ENCODE data around the gene FFAR3. TPM values are rescaled to one million over a fixed set of nuclear protein-coding genes. Genes with fewer than 3 reads are reported as not detected.

Gene FFAR3
- polyA plus RNA-seq, 1 donor (not counting 4 experiments of a cell fraction or from before 2014, with no cell fraction given): not detected

DNA sequence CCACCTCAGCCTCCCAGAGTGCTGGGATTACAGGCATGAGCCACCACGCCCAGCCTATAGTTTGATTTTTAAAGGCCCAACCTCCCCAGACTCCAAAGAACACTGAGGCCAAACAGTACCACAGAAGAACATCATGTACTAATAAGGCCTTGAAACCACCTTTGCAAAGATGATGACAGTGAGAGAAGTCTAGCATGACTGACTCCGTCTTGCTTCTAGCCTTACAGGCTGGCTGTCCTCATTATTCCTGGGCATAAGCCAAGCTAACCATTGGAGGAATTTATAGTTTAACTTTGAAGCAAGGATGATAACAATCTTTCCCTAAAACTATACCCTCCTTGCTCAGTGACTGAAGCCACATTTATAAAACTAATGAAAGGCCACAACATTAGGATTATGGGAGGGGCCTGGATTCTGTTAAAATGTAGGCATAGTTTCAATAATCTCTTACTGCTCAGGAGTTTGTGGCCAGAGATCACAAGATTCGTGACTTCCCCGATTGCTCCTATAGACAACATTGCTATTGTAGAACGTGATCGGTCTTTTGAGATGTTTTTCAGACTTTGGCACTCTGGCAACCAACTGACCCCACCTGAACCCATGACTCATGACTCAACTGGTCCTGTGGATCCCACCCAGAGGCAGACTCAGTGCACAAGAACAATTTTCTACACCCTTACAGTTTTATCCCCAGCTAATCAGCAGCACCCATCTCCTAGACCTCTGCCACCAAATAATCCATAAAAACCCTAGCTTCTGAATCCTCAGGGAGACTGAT lies 30.2 kb downstream of the FFAR3 start:
- Histone ChIP-seq H3K4me1 (ENCODE audit: control insufficient read depth, extremely low read depth, insufficient read depth, low read length) (no peaks in the 10 kb centered on the region), H4K20me1 (ENCODE audit: control insufficient read depth, extremely low read depth, insufficient read depth, low read length) (no peaks in the 10 kb centered on the region), H3K9ac (ENCODE audit: control insufficient read depth, extremely low read depth, insufficient read depth, low read length) (no peak overlapping the region), H2AFZ (ENCODE audit: control insufficient read depth, low read length) (no peak overlapping the region), H3K27ac (ENCODE audit: control insufficient read depth, insufficient read depth, low read length) (no peak overlapping the region), H3K9me1 (ENCODE audit: control insufficient read depth, extremely low read depth, insufficient read depth, low read length) (no peaks in the 10 kb centered on the region), H3K4me3 (ENCODE audit: control insufficient read depth in 2 of 3, extremely low read depth in 1 of 3, insufficient read depth in 2 of 3, low read depth in 1 of 3, low read length in 3 of 3) (no peak overlapping the region), H3K9me3 (ENCODE audit: control insufficient read depth, low read depth, low read length) (peaks cover 3% of the 10 kb centered on the region), H3K79me2 (ENCODE audit: control insufficient read depth, insufficient read depth, low read length) (no peaks in the 10 kb centered on the region), H3K36me3 (ENCODE audit: control insufficient read depth in 2 of 2, extremely low read depth in 1 of 2, insufficient read depth in 2 of 2, low read length in 2 of 2) (no peaks in the 10 kb centered on the region), H3K27me3 (ENCODE audit: control insufficient read depth, extremely low read depth, insufficient read depth, low read length) (peaks cover 3% of the 10 kb centered on the region), H3K4me2 (ENCODE audit: control insufficient read depth, extremely low read depth, insufficient read depth, low read depth, low read length) (no peak overlapping the region)
- TF ChIP-seq EZH2 (IDR thresholded peaks at IDR 0.05; ENCODE audit: low read length): no peak
- TF ChIP-seq, protein P1, sequence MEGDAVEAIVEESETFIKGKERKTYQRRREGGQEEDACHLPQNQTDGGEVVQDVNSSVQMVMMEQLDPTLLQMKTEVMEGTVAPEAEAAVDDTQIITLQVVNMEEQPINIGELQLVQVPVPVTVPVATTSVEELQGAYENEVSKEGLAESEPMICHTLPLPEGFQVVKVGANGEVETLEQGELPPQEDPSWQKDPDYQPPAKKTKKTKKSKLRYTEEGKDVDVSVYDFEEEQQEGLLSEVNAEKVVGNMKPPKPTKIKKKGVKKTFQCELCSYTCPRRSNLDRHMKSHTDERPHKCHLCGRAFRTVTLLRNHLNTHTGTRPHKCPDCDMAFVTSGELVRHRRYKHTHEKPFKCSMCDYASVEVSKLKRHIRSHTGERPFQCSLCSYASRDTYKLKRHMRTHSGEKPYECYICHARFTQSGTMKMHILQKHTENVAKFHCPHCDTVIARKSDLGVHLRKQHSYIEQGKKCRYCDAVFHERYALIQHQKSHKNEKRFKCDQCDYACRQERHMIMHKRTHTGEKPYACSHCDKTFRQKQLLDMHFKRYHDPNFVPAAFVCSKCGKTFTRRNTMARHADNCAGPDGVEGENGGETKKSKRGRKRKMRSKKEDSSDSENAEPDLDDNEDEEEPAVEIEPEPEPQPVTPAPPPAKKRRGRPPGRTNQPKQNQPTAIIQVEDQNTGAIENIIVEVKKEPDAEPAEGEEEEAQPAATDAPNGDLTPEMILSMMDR (optimal IDR thresholded peaks at IDR 0.05 in 1 of 3, IDR thresholded peaks at IDR 0.05 in 1 of 3, conservative IDR thresholded peaks at IDR 0.05 in 1 of 3; ENCODE audit: extremely low read depth in 1 of 3, insufficient read depth in 2 of 3, low read length in 3 of 3): no peak
- dilution Hi-C loops (cut with MboI; ENCODE audit: extremely low pct_ligation_motif_present, low sequenced_read_pairs): no loop called here
- no peak for DNase-seq (ENCODE audit: low read depth, low spot score)
- FAIRE-seq: no peak

DNA sequence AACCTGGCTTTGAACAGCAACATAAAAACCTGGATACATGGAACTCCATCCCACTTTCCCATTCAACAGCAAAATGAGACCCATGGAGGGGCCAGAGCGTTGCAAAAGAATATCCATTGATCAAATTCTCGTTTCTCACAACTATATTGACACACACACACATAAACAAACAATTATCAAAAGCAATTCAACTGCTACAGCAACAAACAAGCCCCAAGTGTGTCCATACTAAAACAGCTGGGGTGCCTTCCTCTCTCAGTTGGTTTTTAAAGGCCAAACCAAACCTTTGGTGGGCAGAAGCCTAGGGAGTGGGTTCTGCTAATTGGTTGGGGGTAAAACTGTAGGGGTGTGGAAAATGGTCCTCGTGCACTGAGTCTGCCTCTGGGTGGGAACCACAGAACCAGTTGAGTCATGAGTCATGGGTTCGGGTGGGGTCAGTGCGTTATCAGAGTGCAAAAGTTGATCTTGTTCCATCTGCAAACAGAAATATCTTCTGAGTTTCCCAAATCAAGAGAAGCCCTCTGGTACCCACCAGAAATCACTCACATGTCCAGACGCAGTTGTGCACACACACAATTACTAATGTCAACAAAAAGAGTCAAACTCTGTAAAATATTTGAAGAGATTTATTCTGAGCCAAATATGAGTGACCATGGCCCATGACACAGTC lies 31.1 kb downstream of the FFAR3 start:
- Histone ChIP-seq H3K9me3 (ENCODE audit: control insufficient read depth, low read depth, low read length) (peaks cover 3% of the 10 kb centered on the region), H3K36me3 (ENCODE audit: control insufficient read depth in 2 of 2, extremely low read depth in 1 of 2, insufficient read depth in 2 of 2, low read length in 2 of 2) (no peaks in the 10 kb centered on the region), H3K4me2 (ENCODE audit: control insufficient read depth, extremely low read depth, insufficient read depth, low read depth, low read length) (no peak overlapping the region), H3K27me3 (ENCODE audit: control insufficient read depth, extremely low read depth, insufficient read depth, low read length) (peaks cover 3% of the 10 kb centered on the region), H3K27ac (ENCODE audit: control insufficient read depth, insufficient read depth, low read length) (no peak overlapping the region), H2AFZ (ENCODE audit: control insufficient read depth, low read length) (no peak overlapping the region), H3K4me1 (ENCODE audit: control insufficient read depth, extremely low read depth, insufficient read depth, low read length) (no peaks in the 10 kb centered on the region), H3K4me3 (ENCODE audit: control insufficient read depth in 2 of 3, extremely low read depth in 1 of 3, insufficient read depth in 2 of 3, low read depth in 1 of 3, low read length in 3 of 3) (no peak overlapping the region), H3K9ac (ENCODE audit: control insufficient read depth, extremely low read depth, insufficient read depth, low read length) (no peak overlapping the region), H3K9me1 (ENCODE audit: control insufficient read depth, extremely low read depth, insufficient read depth, low read length) (no peaks in the 10 kb centered on the region), H4K20me1 (ENCODE audit: control insufficient read depth, extremely low read depth, insufficient read depth, low read length) (no peaks in the 10 kb centered on the region), H3K79me2 (ENCODE audit: control insufficient read depth, insufficient read depth, low read length) (no peaks in the 10 kb centered on the region)
- dilution Hi-C loops (cut with MboI; ENCODE audit: extremely low pct_ligation_motif_present, low sequenced_read_pairs): no loop called here
- DNase-seq (ENCODE audit: low read depth, low spot score) (no peak), FAIRE-seq (no peak)
- TF ChIP-seq, protein P1 (optimal IDR thresholded peaks at IDR 0.05 in 1 of 3, IDR thresholded peaks at IDR 0.05 in 1 of 3, conservative IDR thresholded peaks at IDR 0.05 in 1 of 3; ENCODE audit: extremely low read depth in 1 of 3, insufficient read depth in 2 of 3, low read length in 3 of 3): no peak
- TF ChIP-seq EZH2 (IDR thresholded peaks at IDR 0.05; ENCODE audit: low read length): no peak
